Lower leg skin (tissue), 4 donors: ENCODE results near the gene UBE2Q1. TPM values are rescaled to one million over a fixed set of nuclear protein-coding genes. Genes with fewer than 3 reads are reported as not detected.

Experiments used
- DNase-seq, 2 donors: peaks; one replicate each; pipeline ENCODE4 v3.0.0-alpha.2; 2019; ENCODE audit warnings: low spot score in 2 of 2
- H3K4me3 ChIP-seq: fragments of 200-600 bp; sonication (generic); 2 replicates; pipeline ENCODE4 v1.5.1; 2017; ENCODE audit warnings: mild to moderate bottlenecking, low read depth; ENCODE audit not compliant: poor library complexity, severe bottlenecking
- CTCF ChIP-seq, 3 donors: fragments of 450-650 bp; IDR thresholded peaks; one replicate each; pipeline ENCODE4 v1.5.1; 2016; ENCODE audit warnings: antibody characterized with exemption in 3 of 3, mild to moderate bottlenecking in 3 of 3, moderate library complexity in 2 of 3
- POLR2A ChIP-seq, 2 donors: fragments of 450-650 bp; IDR thresholded peaks; one replicate each; pipeline ENCODE4 v1.6.1; 2016 to 2017; ENCODE audit warnings: antibody characterized with exemption in 2 of 2, mild to moderate bottlenecking in 1 of 2, moderate library complexity in 1 of 2
- WGBS, 2 donors: methylation state at CpG; one replicate each; pipeline ENCODE4 v1.1.5; 2018; 5-methylcytosine and 5-hydroxymethylcytosine counted together
- intact Hi-C: fragments of 100-400 bp; cut with DNase I; formaldehyde crosslinking; loops from one replicate; pipeline ENCODE4 v1.15.0; 2023; ENCODE audit warnings: low total_unique reads
- total RNA-seq, 4 donors: library from RNA; depleted of rRNA; stranded (reverse); fragments of >200 nt; gene quantifications; one replicate each; pipeline ENCODE4 v1.1.0, GENCODE V29; 2016

UBE2Q1 gene
- total RNA-seq, 4 donors from 2014 or later: 24.1 to 40.0 (median 32.2) TPM

- 63 to 76% methylated on average over 9 of the region's 9 CpGs for WGBS, 2 donors
- intact Hi-C loops: loop anchor here (5.0 kb wide), 1 partner anchor 581 kb away; no protein-coding TSS in a partner anchor
- H3K4me3 ChIP-seq: no peak overlapping the region
- TF ChIP-seq POLR2A (IDR thresholded peaks at IDR 0.05) (no peak), CTCF (IDR thresholded peaks at IDR 0.05) (no peak)
- no peak for DNase-seq
Observed at GRCh38 chr1:154583773-154584172, 25.3 kb upstream of the UBE2Q1 start.

- H3K4me3 ChIP-seq: no peak overlapping the region
- intact Hi-C loops: loop anchor here (5.0 kb wide), 1 partner anchor 581 kb away; no protein-coding TSS in a partner anchor
- DNase-seq: no peak
- TF ChIP-seq POLR2A (IDR thresholded peaks at IDR 0.05) (no peak), CTCF (IDR thresholded peaks at IDR 0.05) (no peak)
- WGBS, 2 donors: 86% methylated on average over 6 of the region's 6 CpGs
Observed at GRCh38 chr1:154582885-154583284, 24.4 kb upstream of the UBE2Q1 start.

GRCh38 chr1:154581766-154582165 is 23.3 kb upstream of the UBE2Q1 start:
- TF ChIP-seq POLR2A (IDR thresholded peaks at IDR 0.05) (no peak), CTCF (IDR thresholded peaks at IDR 0.05) (no peak)
- no peak for DNase-seq
- intact Hi-C loops: loop anchor here (5.0 kb wide), 1 partner anchor 579 kb away; no protein-coding TSS in a partner anchor
- WGBS, 2 donors: 72 to 90% methylated on average over 3 of the region's 3 CpGs
- H3K4me3 ChIP-seq: no peak overlapping the region

- 79 to 86% methylated on average over 8 of the region's 8 CpGs for WGBS, 2 donors
- TF ChIP-seq POLR2A (IDR thresholded peaks at IDR 0.05): no peak
- TF ChIP-seq CTCF (IDR thresholded peaks at IDR 0.05): no peak
- no peak for DNase-seq
- intact Hi-C loops: no loop called here
- no peak overlapping the region for H3K4me3 ChIP-seq
Observed at GRCh38 chr1:154579374-154579773, 20.9 kb upstream of the UBE2Q1 start.

GRCh38 chr1:154578058-154578418 is 19.6 kb upstream of the UBE2Q1 start:
- intact Hi-C loops: no loop called here
- WGBS, 2 donors: 20 to 24% methylated on average over 6 of the region's 6 CpGs
- DNase-seq: no peak
- no peak overlapping the region for H3K4me3 ChIP-seq
- TF ChIP-seq POLR2A (IDR thresholded peaks at IDR 0.05) (no peak), CTCF (IDR thresholded peaks at IDR 0.05) (no peak)

- 67 to 68% methylated on average over 6 to 7 of the region's 7 CpGs for WGBS, 2 donors
- intact Hi-C loops: no loop called here
- H3K4me3 ChIP-seq: no peak overlapping the region
- TF ChIP-seq POLR2A (IDR thresholded peaks at IDR 0.05) (no peak), CTCF (IDR thresholded peaks at IDR 0.05) (no peak)
- DNase-seq: no peak
Observed at GRCh38 chr1:154577346-154578057, 19.0 kb upstream of the UBE2Q1 start.
